ENCODE results near the gene UTS2.

DNA sequence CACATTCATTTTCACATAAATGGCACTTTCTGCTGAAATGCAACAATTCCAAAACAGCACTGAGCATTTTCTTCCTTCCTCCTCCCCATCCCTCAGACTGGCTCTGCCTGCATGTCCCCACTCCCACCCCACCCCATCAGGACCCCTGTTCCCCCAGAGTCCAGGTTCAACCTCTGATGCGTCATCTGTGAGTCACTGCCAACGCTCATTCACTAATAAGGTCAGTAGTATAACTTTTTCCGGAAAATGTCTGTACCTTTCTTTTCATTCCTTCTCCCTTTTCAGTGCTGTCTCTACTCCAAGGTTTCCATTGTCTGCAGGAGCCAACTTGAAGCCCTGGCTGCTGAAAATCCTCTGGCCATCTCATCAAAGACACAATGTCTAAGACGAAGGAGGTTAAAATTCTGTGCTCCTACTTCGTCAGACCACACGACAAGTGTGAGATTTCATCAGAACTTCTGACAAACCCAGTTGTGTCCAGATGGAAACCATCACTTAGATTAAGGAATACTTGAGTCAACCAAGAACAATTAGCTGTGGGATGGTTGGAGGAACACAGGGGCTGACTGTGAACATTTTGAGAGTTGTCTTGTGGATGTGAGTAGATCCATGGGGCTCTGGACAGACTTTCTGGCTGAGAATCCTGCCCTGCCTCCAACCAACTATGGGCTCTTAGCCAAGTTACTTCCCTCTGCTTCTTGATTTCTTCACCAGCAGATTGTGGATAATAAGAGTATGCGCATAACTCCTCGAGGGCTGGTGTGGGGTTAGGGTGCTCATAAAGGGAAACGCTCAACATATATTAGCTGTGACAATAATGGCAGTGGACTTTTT lies 35.6 kb upstream of the UTS2 start:
- no peak for TF ChIP-seq EGR1 (IDR thresholded peaks at IDR 0.05)
- TF ChIP-seq, protein P1, sequence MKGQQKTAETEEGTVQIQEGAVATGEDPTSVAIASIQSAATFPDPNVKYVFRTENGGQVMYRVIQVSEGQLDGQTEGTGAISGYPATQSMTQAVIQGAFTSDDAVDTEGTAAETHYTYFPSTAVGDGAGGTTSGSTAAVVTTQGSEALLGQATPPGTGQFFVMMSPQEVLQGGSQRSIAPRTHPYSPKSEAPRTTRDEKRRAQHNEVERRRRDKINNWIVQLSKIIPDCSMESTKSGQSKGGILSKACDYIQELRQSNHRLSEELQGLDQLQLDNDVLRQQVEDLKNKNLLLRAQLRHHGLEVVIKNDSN (IDR thresholded peaks at IDR 0.05) = no peak
- TF ChIP-seq, protein P2, sequence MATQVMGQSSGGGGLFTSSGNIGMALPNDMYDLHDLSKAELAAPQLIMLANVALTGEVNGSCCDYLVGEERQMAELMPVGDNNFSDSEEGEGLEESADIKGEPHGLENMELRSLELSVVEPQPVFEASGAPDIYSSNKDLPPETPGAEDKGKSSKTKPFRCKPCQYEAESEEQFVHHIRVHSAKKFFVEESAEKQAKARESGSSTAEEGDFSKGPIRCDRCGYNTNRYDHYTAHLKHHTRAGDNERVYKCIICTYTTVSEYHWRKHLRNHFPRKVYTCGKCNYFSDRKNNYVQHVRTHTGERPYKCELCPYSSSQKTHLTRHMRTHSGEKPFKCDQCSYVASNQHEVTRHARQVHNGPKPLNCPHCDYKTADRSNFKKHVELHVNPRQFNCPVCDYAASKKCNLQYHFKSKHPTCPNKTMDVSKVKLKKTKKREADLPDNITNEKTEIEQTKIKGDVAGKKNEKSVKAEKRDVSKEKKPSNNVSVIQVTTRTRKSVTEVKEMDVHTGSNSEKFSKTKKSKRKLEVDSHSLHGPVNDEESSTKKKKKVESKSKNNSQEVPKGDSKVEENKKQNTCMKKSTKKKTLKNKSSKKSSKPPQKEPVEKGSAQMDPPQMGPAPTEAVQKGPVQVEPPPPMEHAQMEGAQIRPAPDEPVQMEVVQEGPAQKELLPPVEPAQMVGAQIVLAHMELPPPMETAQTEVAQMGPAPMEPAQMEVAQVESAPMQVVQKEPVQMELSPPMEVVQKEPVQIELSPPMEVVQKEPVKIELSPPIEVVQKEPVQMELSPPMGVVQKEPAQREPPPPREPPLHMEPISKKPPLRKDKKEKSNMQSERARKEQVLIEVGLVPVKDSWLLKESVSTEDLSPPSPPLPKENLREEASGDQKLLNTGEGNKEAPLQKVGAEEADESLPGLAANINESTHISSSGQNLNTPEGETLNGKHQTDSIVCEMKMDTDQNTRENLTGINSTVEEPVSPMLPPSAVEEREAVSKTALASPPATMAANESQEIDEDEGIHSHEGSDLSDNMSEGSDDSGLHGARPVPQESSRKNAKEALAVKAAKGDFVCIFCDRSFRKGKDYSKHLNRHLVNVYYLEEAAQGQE (IDR thresholded peaks at IDR 0.05; ENCODE audit: low read depth) = no peak
